ENCODE data around the gene B3GALT6.

GRCh38 chr1:1236945-1237873 lies 5.2 kb downstream of the B3GALT6 start:
- no peak for TF ChIP-seq CTCF (IDR thresholded peaks at IDR 0.05)
- no peak for TF ChIP-seq POLR2AphosphoS5 (IDR thresholded peaks at IDR 0.05)
- no peak for TF ChIP-seq POLR2A (IDR thresholded peaks at IDR 0.05)

All from gastroesophageal sphincter (tissue), 3 donors.